Spleen (tissue), 7 donors: ENCODE results near the gene NCOA3.

Source experiments
- CTCF ChIP-seq, 11 experiments: fragments of 200-600 bp in 7 of 11; fragments of 450-650 bp in 4 of 11; sonication (generic) in 4 of 11; IDR thresholded peaks in 8 of 11; conservative IDR thresholded peaks in 3 of 11; 1 replicate in 7 of 11; 2 replicates in 4 of 11; pipeline versions ENCODE4 v1.4.0 to v1.8.0; 2016 to 2021; ENCODE audit warnings: antibody characterized with exemption in 11 of 11, inconsistent platforms in 4 of 11, mild to moderate bottlenecking in 1 of 11
- POLR2A ChIP-seq, 3 donors: fragments of 450-650 bp; IDR thresholded peaks; one replicate each; pipeline ENCODE4 v1.5.1; 2017; ENCODE audit warnings: antibody characterized with exemption in 3 of 3, mild to moderate bottlenecking in 1 of 3
- POLR2AphosphoS5 ChIP-seq, 3 donors: sonication (generic); formaldehyde crosslinking; IDR thresholded peaks; one replicate each; pipeline ENCODE4 v1.5.1; 2017; ENCODE audit warnings: antibody characterized with exemption in 3 of 3
- donor health status: DM: no; HTN: no; CAD: no; lungs with moderate emphysema.
- donor health status: DM: no; HTN: no; CAD: no.
- donor health status: DM: no; HTN: no; CAD: no.

GRCh38 chr20:47480239-47480638 lies 21.4 kb upstream of the NCOA3 start:
- TF ChIP-seq CTCF (IDR thresholded peaks at IDR 0.05 in 8 of 11, conservative IDR thresholded peaks at IDR 0.05 in 3 of 11) (no peak), POLR2AphosphoS5 (IDR thresholded peaks at IDR 0.05) (no peak), POLR2A (IDR thresholded peaks at IDR 0.05) (no peak)
